ENCODE results near the gene HEG1.

HEG1 gene

DNA sequence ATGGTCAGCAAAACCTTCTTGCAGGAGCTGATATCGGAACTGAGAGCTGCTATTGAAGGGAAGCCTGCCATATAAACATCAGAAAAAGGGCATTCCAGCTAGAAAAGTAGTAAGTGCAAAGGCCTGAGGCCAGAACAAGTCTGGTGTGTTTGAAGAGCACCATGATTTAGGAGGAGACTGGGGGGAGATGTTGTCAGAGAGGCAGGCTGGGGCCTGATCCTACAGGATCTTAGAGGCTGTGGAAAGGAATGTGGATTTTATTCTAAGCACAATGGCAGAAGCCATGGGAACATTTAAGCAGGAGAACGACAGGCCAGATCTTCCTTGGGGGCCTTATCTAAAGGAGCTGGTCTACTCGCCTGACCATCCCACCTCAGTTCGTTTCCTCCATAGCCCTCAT, 116.1 kb downstream of the HEG1 start:
- no peak for DNase-seq

DNA sequence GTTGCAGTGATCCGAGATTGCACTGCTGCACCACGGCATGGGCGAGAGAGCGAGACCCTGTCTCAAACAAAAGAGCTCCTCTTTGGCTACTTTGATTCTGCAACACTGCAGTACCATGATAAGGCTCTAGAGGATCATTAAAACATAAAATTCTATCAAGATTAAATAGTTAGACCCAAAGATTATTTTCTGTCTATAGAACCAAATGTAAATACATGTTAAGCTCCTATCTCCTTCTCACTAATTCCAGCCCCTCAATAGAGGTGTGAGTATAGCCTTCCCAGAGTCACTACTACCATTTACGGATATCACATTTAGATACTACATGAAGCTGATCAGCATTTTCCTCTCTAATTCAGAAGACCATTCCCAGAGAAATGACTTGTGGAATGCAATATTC, 116.9 kb downstream of the HEG1 start:
- DNase-seq = no peak

- no peak for DNase-seq
Observed at GRCh38 chr3:124937049-124937448, 118.7 kb downstream of the HEG1 start.

DNA sequence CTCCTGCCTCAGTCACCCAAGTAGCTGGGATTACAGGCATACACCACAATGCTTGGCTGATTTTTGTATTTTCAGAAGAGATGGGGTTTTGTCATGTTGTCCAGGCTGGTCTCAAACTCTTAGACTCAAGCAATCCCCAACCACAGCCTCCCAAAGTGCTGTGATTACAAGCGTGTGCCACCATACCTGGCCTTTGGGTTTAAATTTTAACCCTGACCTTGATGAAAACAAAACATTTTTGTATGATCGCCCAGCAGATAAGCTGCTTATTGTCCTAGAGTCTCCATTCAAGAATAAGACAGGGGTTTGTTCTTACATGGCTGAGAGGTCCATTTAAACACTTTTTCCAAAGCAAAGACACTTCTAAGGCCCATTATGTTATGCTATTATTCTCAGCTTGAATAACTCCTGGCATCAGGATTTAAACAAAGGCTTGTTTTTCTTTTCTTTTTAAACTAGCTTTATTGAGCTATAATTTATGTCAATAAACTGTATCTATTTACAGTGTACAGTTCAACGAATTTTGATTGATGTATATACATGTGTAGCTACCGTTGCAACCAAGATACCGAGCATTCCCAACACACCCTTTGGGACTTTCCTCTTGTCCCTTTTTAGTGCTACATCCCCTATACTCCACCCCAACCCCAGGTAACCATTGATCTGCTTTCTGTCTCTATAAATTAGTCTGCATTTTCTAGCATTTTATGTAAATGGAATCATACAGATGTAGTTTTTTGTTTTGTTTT, 119.8 kb downstream of the HEG1 start:
- no peak for DNase-seq

- no peak for DNase-seq
Observed at GRCh38 chr3:124935264-124935663, 120.5 kb downstream of the HEG1 start.

GRCh38 chr3:124934577-124934976, 121.2 kb downstream of the HEG1 start, which contains the start of gene MUC13:
TSS of gene MUC13 (minus strand) at chr3:124934751. CDS start at chr3:124934712, 39 bp downstream.
- DNase-seq = no peak

- DNase-seq = peak; percentile 57
Observed at GRCh38 chr3:124928333-124929202, 127.2 kb downstream of the HEG1 start.

GRCh38 chr3:124927574-124928045, 128.2 kb downstream of the HEG1 start:
- no peak for DNase-seq

DNA sequence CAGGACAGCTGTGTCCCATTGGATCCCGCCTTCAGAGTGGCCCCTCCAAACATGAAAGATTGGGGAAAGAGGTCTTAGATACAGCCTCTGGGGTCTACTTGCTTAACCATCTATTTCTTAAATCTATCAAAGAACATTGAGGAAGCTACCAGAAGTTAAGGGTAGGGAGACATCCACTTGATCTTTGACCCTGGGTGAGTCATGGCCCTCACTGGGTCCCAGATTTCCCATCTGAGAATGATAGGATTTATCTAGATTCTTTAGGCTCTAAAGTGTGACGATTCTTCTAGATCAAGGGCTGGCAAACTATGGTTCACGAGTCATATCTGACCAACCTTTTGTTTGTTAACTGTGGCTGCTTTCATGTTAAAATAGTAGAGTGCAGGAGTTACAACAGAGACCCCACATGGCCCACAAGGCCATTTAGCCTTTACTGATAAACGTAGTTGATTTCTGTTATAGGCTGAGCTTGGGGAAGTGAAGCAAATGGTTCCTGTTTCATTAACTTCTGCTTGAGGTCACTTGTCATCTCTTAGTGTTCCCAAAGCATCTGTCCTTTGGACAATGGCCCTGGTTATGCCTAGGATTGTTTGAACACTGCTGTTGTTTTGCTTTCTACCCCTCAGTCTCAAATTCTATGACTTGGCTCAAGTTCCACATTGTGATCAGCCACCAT, 129.2 kb downstream of the HEG1 start:
- DNase-seq = no peak

DNA sequence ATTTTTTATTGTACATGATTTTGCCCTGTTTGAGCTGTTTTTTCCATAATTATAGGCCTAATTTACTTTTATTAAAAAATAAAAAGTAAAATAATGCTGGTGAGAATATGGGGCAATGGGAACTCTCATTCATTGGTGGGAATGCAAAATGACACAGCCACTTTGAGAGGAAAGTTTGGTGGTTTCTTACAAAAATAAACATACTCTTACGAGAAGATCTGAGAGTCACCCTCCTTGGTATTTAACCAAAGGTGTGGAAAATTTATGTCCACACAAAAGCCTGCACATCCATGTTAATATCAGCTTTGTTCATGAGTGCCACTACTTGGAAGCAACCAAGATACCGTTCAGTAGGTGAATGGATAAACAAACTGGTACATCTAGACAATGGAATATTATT, 131.1 kb downstream of the HEG1 start:
- DNase-seq = no peak

GRCh38 chr3:124923833-124924232, 132.0 kb downstream of the HEG1 start:
- no peak for DNase-seq

GRCh38 chr3:124920718-124921117, 135.1 kb downstream of the HEG1 start:
- DNase-seq = no peak

DNA sequence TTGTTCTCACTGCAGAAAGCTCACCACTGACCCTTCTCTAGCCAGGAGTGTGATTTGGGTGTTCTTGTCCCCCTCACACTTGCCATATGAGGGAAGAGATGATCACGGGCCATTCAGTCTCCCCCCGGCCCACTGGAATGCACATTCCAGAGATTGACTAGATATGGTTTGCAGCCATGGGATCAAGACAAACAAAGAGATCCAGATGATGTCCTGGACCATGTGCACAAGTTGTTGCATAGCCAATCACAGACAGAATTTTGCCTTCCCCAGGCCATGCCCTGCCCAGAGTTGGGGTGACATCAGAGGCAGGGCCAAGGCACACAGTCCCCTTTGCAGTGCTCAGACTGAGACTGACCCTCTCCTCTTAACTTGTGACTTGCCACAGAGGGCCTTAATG, 136.0 kb downstream of the HEG1 start:
- no peak for DNase-seq

DNA sequence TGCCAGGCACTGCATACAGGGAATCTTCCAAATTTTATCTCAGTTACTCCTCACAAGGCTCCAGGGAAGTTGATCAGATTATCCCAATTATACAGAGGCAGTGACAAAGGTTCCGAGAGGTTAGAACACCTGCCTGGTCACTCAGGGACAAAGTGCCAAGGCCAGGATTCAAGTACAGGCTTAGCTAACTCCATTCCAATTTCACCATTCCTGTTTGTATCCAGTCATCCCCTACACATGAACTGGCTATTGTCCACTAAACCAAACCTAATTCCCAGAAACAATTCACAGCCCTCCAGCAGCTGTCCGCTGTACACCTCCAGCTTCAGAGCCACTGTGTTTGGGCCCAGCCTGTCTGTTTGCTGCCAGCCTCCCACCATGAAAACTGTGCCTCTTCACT, 137.3 kb downstream of the HEG1 start:
- no peak for DNase-seq

GRCh38 chr3:124916837-124917409, 138.9 kb downstream of the HEG1 start:
- DNase-seq = no peak

Measured in NCI-H2029 treated with DMSO at 0.1 percent for 48 hours (cell line).